IMR-90 (cell line): ENCODE measurements around the gene BRWD1. TPM values are rescaled to one million over a fixed set of nuclear protein-coding genes. Genes with fewer than 3 reads are reported as not detected.

Experiments
- ATAC-seq: fragments of 200-7000 bp; cut with Tn5 transposase; 2 replicates; pipeline ENCODE4 v1.9.1; 2020; ENCODE audit warnings: low read depth, mild to moderate bottlenecking, moderate library complexity
- BruUV-seq: library from RNA; stranded (reverse); fragments of 400-500 nt; replicated peaks from 2 replicates; lab custom pipeline; 2021; lab: Mats Ljungman, UMichigan
- CTCF ChIA-PET: fragments of 300-600 bp; formaldehyde crosslinking; extraction: SDS; loops from one replicate; lab custom pipeline; 2021; ENCODE audit warnings: antibody characterized with exemption; lab: Yijun Ruan, JAX
- POLR2A ChIA-PET: fragments of 300-600 bp; sonication (Branson Sonifier 250); formaldehyde crosslinking; loops from one replicate; lab custom pipeline; 2022; ENCODE audit warnings: antibody characterized with exemption; ENCODE audit not compliant: unreplicated experiment; lab: Charles Lee
- DNase-seq: peaks from one replicate; pipeline ENCODE4 v3.0.0; 2013
- H2AFZ ChIP-seq: replicated peaks from 2 replicates; pipeline ENCODE3; 2013; ENCODE audit warnings: low read length, mild to moderate bottlenecking; ENCODE audit not compliant: poor library complexity
- H2AK5ac ChIP-seq: 2 replicates; pipeline ENCODE4 v1.6.1; 2013; ENCODE audit warnings: low read depth, low read length, inconsistent platforms
- H2AK9ac ChIP-seq: replicated peaks from 2 replicates; pipeline ENCODE3; 2013; ENCODE audit warnings: mild to moderate bottlenecking, low read depth, low read length, moderate library complexity; ENCODE audit not compliant: poor library complexity
- H2BK120ac ChIP-seq: 2 replicates; pipeline ENCODE4 v1.6.1; 2013; ENCODE audit warnings: low read depth, low read length, inconsistent platforms
- H2BK15ac ChIP-seq: 3 replicates; pipeline ENCODE4 v1.6.1; 2013; ENCODE audit warnings: low read depth, low read length, inconsistent platforms
- H2BK20ac ChIP-seq: 2 replicates; pipeline ENCODE4 v1.6.1; 2013; ENCODE audit warnings: low read depth, mild to moderate bottlenecking, inconsistent platforms, low read length, moderate library complexity
- H2BK5ac ChIP-seq: 2 replicates; pipeline ENCODE4 v1.6.1; 2013; ENCODE audit warnings: mild to moderate bottlenecking, low read depth, low read length, inconsistent platforms; ENCODE audit not compliant: poor library complexity, severe bottlenecking
- H3K14ac ChIP-seq: replicated peaks from 2 replicates; pipeline ENCODE4 v1.6.1; 2013; ENCODE audit warnings: low read depth, low read length, inconsistent platforms
- H3K18ac ChIP-seq: 2 replicates; pipeline ENCODE4 v1.6.1; 2013; ENCODE audit warnings: low read depth, low read length, control low read depth
- H3K23ac ChIP-seq: 2 replicates; pipeline ENCODE4 v1.6.1; 2013; ENCODE audit warnings: low read depth, low read length, inconsistent platforms
- H3K27ac ChIP-seq: 2 replicates; pipeline ENCODE4 v1.5.1; 2013; ENCODE audit warnings: mild to moderate bottlenecking, control low read depth, low read length; ENCODE audit not compliant: insufficient read depth
- H3K27me3 ChIP-seq: 2 replicates; pipeline ENCODE4 v1.6.1; 2013; ENCODE audit warnings: low read length; ENCODE audit not compliant: control insufficient read depth, insufficient read depth
- H3K36me3 ChIP-seq: 2 replicates; pipeline ENCODE4 v1.6.1; 2013; ENCODE audit warnings: low read length, mixed read lengths; ENCODE audit not compliant: control insufficient read depth, insufficient read depth
- H3K4ac ChIP-seq: 2 replicates; pipeline ENCODE4 v1.6.1; 2013; ENCODE audit warnings: low read depth, low read length, inconsistent platforms
- H3K4me1 ChIP-seq: 2 replicates; pipeline ENCODE4 v1.6.1; 2013; ENCODE audit warnings: low read length, mixed read lengths; ENCODE audit not compliant: control insufficient read depth, insufficient read depth
- H3K4me2 ChIP-seq: 2 replicates; pipeline ENCODE4 v1.6.1; 2013; ENCODE audit warnings: low read depth, mild to moderate bottlenecking, control low read depth, low read length, moderate library complexity
- H3K4me3 ChIP-seq: 2 replicates; pipeline ENCODE4 v1.5.1; 2013; ENCODE audit warnings: low read depth, mild to moderate bottlenecking, control low read depth, low read length, moderate library complexity; ENCODE audit not compliant: insufficient read depth
- H3K56ac ChIP-seq: 2 replicates; pipeline ENCODE4 v1.6.1; 2013; ENCODE audit warnings: low read length, inconsistent platforms; ENCODE audit not compliant: insufficient read depth; ENCODE audit errors: extremely low read depth
- H3K79me1 ChIP-seq, 2 experiments: 2 replicates each; pipeline ENCODE4 v1.6.1; 2013; ENCODE audit warnings: low read length in 2 of 2, inconsistent platforms in 1 of 2, low read depth in 1 of 2
- H3K9ac ChIP-seq: 2 replicates; pipeline ENCODE4 v1.6.1; 2013; ENCODE audit warnings: low read depth, low read length, control low read depth
- H3K9me1 ChIP-seq: 2 replicates; pipeline ENCODE4 v1.6.1; 2013; ENCODE audit warnings: low read length, inconsistent platforms; ENCODE audit not compliant: insufficient read depth
- H3K9me3 ChIP-seq: 2 replicates; pipeline ENCODE4 v1.6.1; 2013; ENCODE audit warnings: low read length; ENCODE audit not compliant: control insufficient read depth, insufficient read depth
- H4K20me1 ChIP-seq: 2 replicates; pipeline ENCODE4 v1.6.1; 2013; ENCODE audit warnings: low read length, inconsistent platforms; ENCODE audit not compliant: insufficient read depth
- H4K5ac ChIP-seq: 2 replicates; pipeline ENCODE4 v1.6.1; 2013; ENCODE audit warnings: mild to moderate bottlenecking, low read depth, low read length, control low read depth
- H4K8ac ChIP-seq, 2 experiments: 2 replicates each; pipeline ENCODE4 v1.6.1; 2013; ENCODE audit warnings: low read depth in 2 of 2, low read length in 2 of 2, control low read depth in 1 of 2, inconsistent platforms in 1 of 2
- H4K91ac ChIP-seq: 2 replicates; pipeline ENCODE4 v1.6.1; 2013; ENCODE audit warnings: low read depth, low read length, inconsistent platforms; ENCODE audit not compliant: insufficient read depth
- BHLHE40 ChIP-seq: fragments of 150-350 bp; IDR thresholded peaks from 2 replicates; pipeline ENCODE4 v1.6.1; 2016; ENCODE audit warnings: mild to moderate bottlenecking, low read depth, low read length
- CEBPB ChIP-seq: IDR thresholded peaks from 2 replicates; pipeline ENCODE4 v1.6.1; 2012; ENCODE audit warnings: low read depth, low read length, improper control_type of control experiment
- CHD1 ChIP-seq: IDR thresholded peaks from 2 replicates; pipeline ENCODE4 v1.6.1; 2012; ENCODE audit warnings: low read depth, low read length, improper control_type of control experiment
- CTCF ChIP-seq: conservative IDR thresholded peaks from 2 replicates; pipeline ENCODE4 v1.5.1; 2012; ENCODE audit warnings: mild to moderate bottlenecking, low read depth, low read length, improper control_type of control experiment
- ELK1 ChIP-seq: fragments of 150-350 bp; IDR thresholded peaks from 2 replicates; pipeline ENCODE4 v1.6.1; 2016; ENCODE audit warnings: low read depth, mild to moderate bottlenecking, low read length, moderate library complexity, borderline replicate concordance
- FOS ChIP-seq: fragments of 150-350 bp; IDR thresholded peaks from 2 replicates; pipeline ENCODE4 v1.6.1; 2016; ENCODE audit warnings: low read depth, low read length
- MAFK ChIP-seq: IDR thresholded peaks from 2 replicates; pipeline ENCODE4 v1.6.1; 2012; ENCODE audit warnings: low read depth, low read length, improper control_type of control experiment
- MAZ ChIP-seq: IDR thresholded peaks from 2 replicates; pipeline ENCODE4 v1.6.1; 2012; ENCODE audit warnings: low read depth, mild to moderate bottlenecking, low read length, improper control_type of control experiment, moderate library complexity, borderline replicate concordance
- MXI1 ChIP-seq: IDR thresholded peaks from 2 replicates; pipeline ENCODE4 v1.6.1; 2012; ENCODE audit warnings: low read depth, mild to moderate bottlenecking, low read length, moderate library complexity, borderline replicate concordance
- NFE2L2 ChIP-seq: fragments of 150-350 bp; IDR thresholded peaks from 2 replicates; pipeline ENCODE4 v1.6.1; 2016; ENCODE audit warnings: low read depth, mild to moderate bottlenecking, low read length
- RAD21 ChIP-seq: IDR thresholded peaks from 2 replicates; pipeline ENCODE4 v1.6.1; 2012; ENCODE audit warnings: low read length, improper control_type of control experiment
- RFX5 ChIP-seq: IDR thresholded peaks from 2 replicates; pipeline ENCODE4 v1.8.0; 2012; ENCODE audit warnings: low read depth, mild to moderate bottlenecking, low read length, moderate library complexity
- SMC3 ChIP-seq: fragments of 150-350 bp; IDR thresholded peaks from 2 replicates; pipeline ENCODE4 v1.6.1; 2016; ENCODE audit warnings: low read depth, mild to moderate bottlenecking, antibody characterized with exemption, low read length, moderate library complexity
- USF2 ChIP-seq: fragments of 150-350 bp; IDR thresholded peaks from 2 replicates; pipeline ENCODE4 v1.6.1; 2017; ENCODE audit warnings: mild to moderate bottlenecking, antibody characterized with exemption, low read length, low read depth
- WGBS, 2 experiments: methylation state at CpG; one replicate each; pipeline versions ENCODE4 v1.1.5 to v1.1.7; 2013; ENCODE audit warnings: missing lambda C conversion rate in 2 of 2; ENCODE audit not compliant: insufficient read length in 1 of 2; ENCODE audit errors: extremely low coverage in 2 of 2; 5-methylcytosine and 5-hydroxymethylcytosine counted together
- dilution Hi-C: fragments of 300-500 bp; cut with HindIII; formaldehyde crosslinking; loops from one replicate; pipeline ENCODE4 v1.14.3; 2018; ENCODE audit warnings: low sequenced_read_pairs; ENCODE audit not compliant: unreplicated experiment
- in situ Hi-C: fragments of 300-500 bp; cut with MboI; formaldehyde crosslinking; loops from 3 replicates; pipeline ENCODE4 v1.14.3; 2019; ENCODE audit warnings: low sequenced_read_pairs, inconsistent platforms, mixed read lengths
- intact Hi-C: fragments of 100-400 bp; cut with micrococcal nuclease; formaldehyde crosslinking; loops from 2 replicates; pipeline ENCODE4 v1.10.0; 2022
- polyA plus RNA-seq, 3 experiments: library from polyadenylated mRNA; depleted of rRNA; stranded (reverse); fragments of >200 nt; gene quantifications; 2 replicates each; pipeline ENCODE4 v1.2.3, GENCODE V29; 2012; ENCODE audit warnings: low replicate concordance in 1 of 3
- total RNA-seq: library from RNA; depleted of rRNA; stranded (reverse); fragments of >200 nt; gene quantifications from 2 replicates; pipeline ENCODE4 v1.2.3, GENCODE V29; 2012

Gene BRWD1
- total and polyA plus RNA-seq, 2 of the 4 experiments (the other 2 are of a cell fraction), result 6.7 to 28.7 TPM

- Histone ChIP-seq H4K20me1 (no peaks in the 10 kb centered on the region), H2BK15ac (no peak overlapping the region), H3K79me1 (no peaks in the 10 kb centered on the region), H3K27ac (no peak overlapping the region), H2AK5ac (no peak overlapping the region), H4K91ac (no peak overlapping the region), H2BK5ac (no peak overlapping the region), H3K4me2 (no peak overlapping the region), H4K5ac (no peak overlapping the region), H3K9me3 (no peaks in the 10 kb centered on the region), H2AK9ac (peak overlapping the region; percentile 49), H3K23ac (no peak overlapping the region), H3K4me3 (no peak overlapping the region), H3K18ac (no peak overlapping the region), H3K4ac (no peak overlapping the region), H3K36me3 (no peaks in the 10 kb centered on the region), H3K4me1 (no peaks in the 10 kb centered on the region; the same call in 1 of the 2 replicates), H2BK120ac (0 out of 2 replicates have a peak overlapping the region, but pooled peaks have one; percentile 11), H3K9ac (no peak overlapping the region), H3K27me3 (peaks cover 8% of the 10 kb centered on the region), H3K9me1 (peaks cover 3% of the 10 kb centered on the region; the same call in 1 of the 2 replicates), H2BK20ac (peak overlapping the region; percentile 35; the same call in 1 of the 2 replicates), H4K8ac (no peak overlapping the region), H3K14ac (0 out of 2 replicates have a peak overlapping the region, but pooled peaks have one; percentile 18), H2AFZ (peak overlapping the region; percentile 9), H3K56ac (no peak overlapping the region)
- in situ Hi-C loops, result loop anchor here (25.0 kb wide), 1 partner anchor 769 kb away; no protein-coding TSS in a partner anchor
- POLR2A ChIA-PET, result no interaction called here
- intact Hi-C loops, result no loop called here
- no CpG with 5 or more reads among the region's 7 CpGs for WGBS, 2 experiments
- TF ChIP-seq RAD21 (no peak), CHD1 (no peak), CTCF (no peak), BHLHE40 (no peak), CEBPB (no peak), NFE2L2 (no peak), FOS (no peak), ELK1 (no peak), MAFK (no peak), RFX5 (no peak), MXI1 (no peak), USF2 (no peak), MAZ (no peak), SMC3 (no peak)
- CTCF ChIA-PET, result no interaction called here
- peak; percentile 70 for DNase-seq
- BruUV-seq, result no TSS peak
- peak; percentile 19; the same call in 1 of the 2 replicates for ATAC-seq
- dilution Hi-C loops, result no loop called here
Observed at GRCh38 chr21:39156024-39156423, 157.4 kb downstream of the BRWD1 start.
